Measurements from ENCODE around the gene ZSCAN5A.
"Not testable (repeated sequence)": the region's sequence is repeated elsewhere in the genome, so short reads cannot be mapped to it uniquely, and the experiment has no call there.

DNA sequence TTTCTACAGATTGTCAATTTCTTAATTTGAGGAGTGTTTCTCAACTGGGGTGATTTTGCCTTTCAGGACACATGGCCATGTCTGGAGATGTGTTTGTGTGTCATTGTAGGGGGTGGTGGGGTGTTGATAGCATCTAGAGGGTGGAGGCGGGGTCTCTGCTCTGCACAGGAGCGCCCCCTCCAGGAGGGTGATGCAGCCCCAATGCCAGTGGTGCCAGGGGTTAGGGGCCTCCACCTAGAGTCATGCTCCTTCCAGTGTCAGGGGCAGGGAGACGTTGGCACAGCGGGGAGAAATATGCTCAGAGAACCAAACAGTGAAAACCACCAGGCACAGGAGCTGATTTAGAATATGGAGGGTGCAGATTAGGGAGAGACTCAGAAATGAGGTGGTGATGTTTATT lies 68.9 kb downstream of the ZSCAN5A start:
- not testable (repeated sequence) for TF ChIP-seq POLR2A (IDR thresholded peaks at IDR 0.05)
- TF ChIP-seq, protein P1, sequence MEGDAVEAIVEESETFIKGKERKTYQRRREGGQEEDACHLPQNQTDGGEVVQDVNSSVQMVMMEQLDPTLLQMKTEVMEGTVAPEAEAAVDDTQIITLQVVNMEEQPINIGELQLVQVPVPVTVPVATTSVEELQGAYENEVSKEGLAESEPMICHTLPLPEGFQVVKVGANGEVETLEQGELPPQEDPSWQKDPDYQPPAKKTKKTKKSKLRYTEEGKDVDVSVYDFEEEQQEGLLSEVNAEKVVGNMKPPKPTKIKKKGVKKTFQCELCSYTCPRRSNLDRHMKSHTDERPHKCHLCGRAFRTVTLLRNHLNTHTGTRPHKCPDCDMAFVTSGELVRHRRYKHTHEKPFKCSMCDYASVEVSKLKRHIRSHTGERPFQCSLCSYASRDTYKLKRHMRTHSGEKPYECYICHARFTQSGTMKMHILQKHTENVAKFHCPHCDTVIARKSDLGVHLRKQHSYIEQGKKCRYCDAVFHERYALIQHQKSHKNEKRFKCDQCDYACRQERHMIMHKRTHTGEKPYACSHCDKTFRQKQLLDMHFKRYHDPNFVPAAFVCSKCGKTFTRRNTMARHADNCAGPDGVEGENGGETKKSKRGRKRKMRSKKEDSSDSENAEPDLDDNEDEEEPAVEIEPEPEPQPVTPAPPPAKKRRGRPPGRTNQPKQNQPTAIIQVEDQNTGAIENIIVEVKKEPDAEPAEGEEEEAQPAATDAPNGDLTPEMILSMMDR (IDR thresholded peaks at IDR 0.05): not testable (repeated sequence)
